ENCODE measurements around the gene COL4A2. TPM values are rescaled to one million over a fixed set of nuclear protein-coding genes. Genes with fewer than 3 reads are reported as not detected.

Gene COL4A2
- total and polyA plus RNA-seq, 2 donors (not counting 1 experiment from before 2014, with no cell fraction given), result 0.17 TPM; not detected in 1

DNA sequence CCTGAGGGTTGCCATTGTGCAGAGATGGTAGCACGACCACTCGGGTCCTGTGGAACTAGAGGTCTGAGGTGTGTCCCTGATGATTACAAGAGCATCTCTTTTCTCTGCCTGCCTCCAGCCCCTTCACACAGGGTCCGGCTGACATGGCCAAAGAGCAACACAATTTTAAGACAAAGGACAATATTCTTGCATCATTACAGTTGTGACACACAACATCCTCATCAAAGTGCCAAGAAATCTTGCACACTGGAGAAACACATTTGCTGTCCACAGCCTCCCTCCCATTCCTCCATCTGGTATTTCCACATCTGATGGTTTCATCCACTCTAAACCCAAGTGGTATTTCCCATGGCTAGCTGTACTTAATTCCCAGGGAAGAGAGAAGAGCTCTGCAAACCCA, 12.9 kb upstream of the COL4A2 start:
- Histone ChIP-seq H3K4me3 (ENCODE audit: control extremely low read depth in 1 of 5, extremely low read depth in 1 of 5, insufficient read depth in 1 of 5, low read depth in 2 of 5, low read length in 4 of 5) (no peak overlapping the region), H4K20me1 (ENCODE audit: control insufficient read depth, insufficient read depth, low read length, poor library complexity, severe bottlenecking) (no peaks in the 10 kb centered on the region), H3K79me2 (ENCODE audit: control insufficient read depth, insufficient read depth, low read length) (no peaks in the 10 kb centered on the region), H3K9ac (ENCODE audit: low read length) (no peak overlapping the region), H3K27me3 (replicated peaks in 1 of 4; ENCODE audit: control extremely low read depth in 1 of 4, control insufficient read depth in 3 of 4, insufficient read depth in 4 of 4, low read length in 3 of 4) (peaks cover 0 to 16% (median 8%) of the 10 kb centered on the region in 4 experiments), H2AFZ (ENCODE audit: insufficient read depth, low read depth, low read length, poor library complexity, severe bottlenecking) (no peak overlapping the region), H3K4me1 (ENCODE audit: control insufficient read depth in 2 of 2, insufficient read depth in 2 of 2, low read length in 2 of 2) (no peaks in the 10 kb centered on the region), H3K4me2 (replicated peaks; ENCODE audit: low read depth, low read length, poor library complexity, severe bottlenecking) (no peak overlapping the region), H3K36me3 (replicated peaks in 1 of 2; ENCODE audit: control extremely low read depth in 1 of 2, control insufficient read depth in 1 of 2, extremely low read depth in 1 of 2, insufficient read depth in 2 of 2, low read length in 1 of 2) (no peaks in the 10 kb centered on the region), H3K9me3 (ENCODE audit: control extremely low read depth in 1 of 3, control insufficient read depth in 2 of 3, insufficient read depth in 1 of 3, low read length in 2 of 3) (peaks cover 0 to 3% (median 0%) of the 10 kb centered on the region in 3 donors), H3K27ac (ENCODE audit: low read length in 2 of 2) (no peak overlapping the region)
- H3K4me3 Mint-ChIP-seq, result no peak overlapping the region
- H3K4me1 Mint-ChIP-seq, result no peaks in the 10 kb centered on the region
- CTCF ChIA-PET, result no interaction called here
- peaks cover 22% of the 10 kb centered on the region for H3K27me3 Mint-ChIP-seq
- 100% methylated on average over 3 of the region's 3 CpGs for WGBS (ENCODE audit: insufficient coverage)
- intact Hi-C loops (cut with micrococcal nuclease), result no loop called here
- no peak for TF ChIP-seq CTCF (IDR thresholded peaks at IDR 0.05)
- no peak for TF ChIP-seq EZH2 (IDR thresholded peaks at IDR 0.05; ENCODE audit: borderline replicate concordance, insufficient read depth, low read depth, low read length, poor library complexity, severe bottlenecking)
- H3K9me3 Mint-ChIP-seq (ENCODE audit: insufficient read depth), result peaks cover 2% of the 10 kb centered on the region
- no peak overlapping the region for H3K27ac Mint-ChIP-seq
- no peak for DNase-seq
- no peak for ATAC-seq (ENCODE audit: low read depth)
- POLR2A ChIA-PET, result no interaction called here

DNA sequence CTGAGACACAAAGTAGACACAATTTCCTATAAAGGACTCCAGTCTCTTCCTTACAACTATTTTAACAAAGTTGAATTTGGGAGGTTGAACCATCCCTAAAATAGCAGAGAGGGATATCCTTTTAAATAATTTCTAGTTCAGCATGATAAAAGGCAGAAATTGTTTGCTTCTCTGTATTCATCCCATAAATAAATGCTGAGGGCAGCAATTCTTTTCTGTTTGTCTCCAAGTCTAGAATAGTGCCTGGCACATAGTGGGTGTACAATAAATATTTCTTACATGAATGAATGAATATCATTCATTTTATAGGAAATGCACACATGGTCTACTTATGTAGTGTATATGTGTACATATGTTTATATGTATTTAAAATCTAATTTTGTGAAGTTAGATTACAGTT, 12.5 kb upstream of the COL4A2 start:
- no peak overlapping the region for H3K4me3 Mint-ChIP-seq
- no peak overlapping the region for H3K27ac Mint-ChIP-seq
- Histone ChIP-seq H3K27ac (ENCODE audit: low read length in 2 of 2) (no peak overlapping the region), H3K9ac (ENCODE audit: low read length) (no peak overlapping the region), H3K9me3 (ENCODE audit: control extremely low read depth in 1 of 3, control insufficient read depth in 2 of 3, insufficient read depth in 1 of 3, low read length in 2 of 3) (peaks cover 0 to 3% (median 0%) of the 10 kb centered on the region in 3 donors), H3K36me3 (replicated peaks in 1 of 2; ENCODE audit: control extremely low read depth in 1 of 2, control insufficient read depth in 1 of 2, extremely low read depth in 1 of 2, insufficient read depth in 2 of 2, low read length in 1 of 2) (no peaks in the 10 kb centered on the region), H3K4me1 (ENCODE audit: control insufficient read depth in 2 of 2, insufficient read depth in 2 of 2, low read length in 2 of 2) (no peaks in the 10 kb centered on the region), H3K4me2 (replicated peaks; ENCODE audit: low read depth, low read length, poor library complexity, severe bottlenecking) (no peak overlapping the region), H3K27me3 (replicated peaks in 1 of 4; ENCODE audit: control extremely low read depth in 1 of 4, control insufficient read depth in 3 of 4, insufficient read depth in 4 of 4, low read length in 3 of 4) (peaks cover 0 to 19% (median 12%) of the 10 kb centered on the region in 4 experiments), H3K79me2 (ENCODE audit: control insufficient read depth, insufficient read depth, low read length) (no peaks in the 10 kb centered on the region), H4K20me1 (ENCODE audit: control insufficient read depth, insufficient read depth, low read length, poor library complexity, severe bottlenecking) (no peaks in the 10 kb centered on the region), H3K4me3 (ENCODE audit: control extremely low read depth in 1 of 5, extremely low read depth in 1 of 5, insufficient read depth in 1 of 5, low read depth in 2 of 5, low read length in 4 of 5) (no peak overlapping the region), H2AFZ (ENCODE audit: insufficient read depth, low read depth, low read length, poor library complexity, severe bottlenecking) (no peak overlapping the region)
- H3K27me3 Mint-ChIP-seq, result peaks cover 22% of the 10 kb centered on the region
- H3K4me1 Mint-ChIP-seq, result no peaks in the 10 kb centered on the region
- peaks cover 2% of the 10 kb centered on the region for H3K9me3 Mint-ChIP-seq (ENCODE audit: insufficient read depth)
- POLR2A ChIA-PET, result no interaction called here
- ATAC-seq (ENCODE audit: low read depth) (no peak), DNase-seq (no peak)
- intact Hi-C loops (cut with micrococcal nuclease), result no loop called here
- CTCF ChIA-PET, result no interaction called here
- TF ChIP-seq CTCF (IDR thresholded peaks at IDR 0.05), result no peak
- TF ChIP-seq EZH2 (IDR thresholded peaks at IDR 0.05; ENCODE audit: borderline replicate concordance, insufficient read depth, low read depth, low read length, poor library complexity, severe bottlenecking), result no peak

Measured in B cell (primary cell).